OCI-LY1 (cell line): ENCODE measurements around the gene NOTO.

Source experiments
- H2AFZ ChIP-seq: fragments of 200-600 bp; sonication (generic), shearing (Covaris generic); 2 replicates; pipeline ENCODE4 v1.6.0; 2014; ENCODE audit warnings: antibody characterized with exemption, mild to moderate bottlenecking, low read length
- H3F3A ChIP-seq: fragments of 200-600 bp; sonication (generic), shearing (Covaris generic); 2 replicates; pipeline ENCODE4 v1.6.0; 2014; ENCODE audit warnings: mild to moderate bottlenecking, antibody characterized with exemption, low read length, moderate library complexity; ENCODE audit not compliant: insufficient read depth
- H3K27ac ChIP-seq: fragments of 200-600 bp; sonication (generic); 2 replicates; pipeline ENCODE4 v1.5.1; 2014; ENCODE audit warnings: low read length, mixed run types, mild to moderate bottlenecking, low read depth; ENCODE audit not compliant: poor library complexity, severe bottlenecking
- H3K27me3 ChIP-seq: fragments of 200-600 bp; sonication (generic); 2 replicates; pipeline ENCODE4 v1.6.0; 2014; ENCODE audit warnings: antibody characterized with exemption, mild to moderate bottlenecking, low read length, moderate library complexity; ENCODE audit not compliant: insufficient read depth
- H3K36me3 ChIP-seq: fragments of 200-600 bp; sonication (generic); 2 replicates; pipeline ENCODE4 v1.6.1; 2014; ENCODE audit warnings: mild to moderate bottlenecking, antibody characterized with exemption, low read length, moderate library complexity, mixed read lengths; ENCODE audit not compliant: insufficient read depth
- H3K4me1 ChIP-seq: fragments of 200-600 bp; sonication (generic); 2 replicates; pipeline ENCODE4 v1.5.1; 2014; ENCODE audit warnings: mild to moderate bottlenecking, low read length, moderate library complexity; ENCODE audit not compliant: insufficient read depth, severe bottlenecking
- H3K4me2 ChIP-seq: fragments of 200-600 bp; sonication (generic), shearing (Covaris generic); 2 replicates; pipeline ENCODE4 v1.6.1; 2014; ENCODE audit warnings: low read length
- H3K4me3 ChIP-seq: fragments of 200-600 bp; sonication (generic); 2 replicates; pipeline ENCODE4 v1.5.1; 2014; ENCODE audit warnings: low read length, low read depth, mild to moderate bottlenecking, mixed read lengths; ENCODE audit not compliant: poor library complexity, severe bottlenecking
- H3K79me2 ChIP-seq: fragments of 200-600 bp; shearing (Covaris generic); 2 replicates; pipeline ENCODE4 v1.6.1; 2016; ENCODE audit warnings: mixed run types, low read length, mixed read lengths; ENCODE audit not compliant: insufficient read depth
- H3K9ac ChIP-seq: fragments of 200-600 bp; sonication (generic), shearing (Covaris generic); 2 replicates; pipeline ENCODE4 v1.6.1; 2014; ENCODE audit warnings: mild to moderate bottlenecking, low read length, mixed read lengths
- H3K9me2 ChIP-seq: fragments of 200-600 bp; sonication (generic), shearing (Covaris generic); 2 replicates; pipeline ENCODE4 v1.6.1; 2014; ENCODE audit warnings: low read depth, mild to moderate bottlenecking, low read length, mixed read lengths
- H3K9me3 ChIP-seq: fragments of 200-600 bp; shearing (Covaris generic); 2 replicates; pipeline ENCODE4 v1.6.1; 2014; ENCODE audit warnings: low read length, mixed read lengths
- H4K20me1 ChIP-seq: fragments of 200-600 bp; sonication (generic), shearing (Covaris generic); 2 replicates; pipeline ENCODE4 v1.6.0; 2016; ENCODE audit warnings: mild to moderate bottlenecking, low read length; ENCODE audit not compliant: insufficient read depth
- CTCF ChIP-seq: fragments of 200-600 bp; sonication (generic), shearing (Covaris generic); IDR thresholded peaks from 2 replicates; pipeline ENCODE4 v1.5.1; 2017; ENCODE audit warnings: mild to moderate bottlenecking, antibody characterized with exemption, low read length, moderate library complexity, mixed read lengths
- EZH2 ChIP-seq: fragments of 200-600 bp; sonication (generic), shearing (Covaris generic); IDR thresholded peaks from 2 replicates; pipeline ENCODE4 v1.8.0; 2017; ENCODE audit warnings: borderline replicate concordance, mixed run types, mild to moderate bottlenecking, antibody characterized with exemption, low read length, moderate library complexity, mixed read lengths

Gene NOTO

DNA sequence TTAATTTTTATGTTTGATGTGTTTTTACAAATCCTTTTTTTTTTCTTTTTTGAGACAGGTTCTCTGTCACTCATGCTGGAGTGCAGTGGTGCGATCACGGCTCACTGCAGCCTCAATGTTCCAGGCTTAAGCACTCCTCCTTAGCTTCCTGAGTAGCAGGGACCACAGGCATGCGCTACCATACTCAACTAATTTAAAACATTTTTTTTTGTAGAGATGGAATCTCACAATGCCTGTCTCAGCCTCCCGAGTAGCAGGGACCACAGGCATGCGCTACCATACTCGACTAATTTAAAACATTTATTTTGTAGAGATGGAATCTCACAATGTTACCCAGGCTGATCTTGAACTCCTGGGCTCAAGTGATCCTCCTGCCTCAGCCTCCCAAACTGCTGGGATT lies 3.2 kb downstream of the NOTO start:
- Histone ChIP-seq H3K4me1 (no peaks in the 10 kb centered on the region), H3K9me2 (no peaks in the 10 kb centered on the region), H3K4me3 (no peak overlapping the region), H4K20me1 (no peaks in the 10 kb centered on the region), H2AFZ (no peak overlapping the region), H3K79me2 (no peaks in the 10 kb centered on the region), H3K4me2 (no peak overlapping the region), H3K9ac (no peak overlapping the region), H3F3A (no peaks in the 10 kb centered on the region), H3K36me3 (no peaks in the 10 kb centered on the region), H3K27ac (no peak overlapping the region), H3K9me3 (no peaks in the 10 kb centered on the region), H3K27me3 (0 out of 2 replicates have a peak, but pooled peaks cover 2% of the 10 kb centered on the region)
- TF ChIP-seq EZH2 = no peak

DNA sequence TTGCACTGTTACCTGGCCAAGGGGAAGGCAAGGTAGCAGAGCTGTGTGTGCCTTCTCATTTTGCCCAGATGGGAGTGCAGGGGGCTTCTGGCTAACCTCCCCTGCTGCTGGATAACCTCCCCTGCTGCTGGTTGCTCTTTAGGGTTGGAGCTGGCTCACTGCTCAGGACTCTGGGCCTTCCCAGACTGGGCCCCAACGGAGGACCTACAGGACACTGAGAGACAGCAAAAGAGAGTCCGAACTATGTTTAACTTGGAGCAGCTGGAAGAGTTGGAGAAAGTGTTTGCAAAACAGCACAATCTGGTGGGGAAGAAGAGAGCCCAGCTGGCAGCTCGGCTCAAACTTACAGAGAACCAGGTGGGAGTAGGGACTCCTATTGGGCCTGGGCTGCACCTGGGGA lies 5.9 kb downstream of the NOTO start:
- Histone ChIP-seq H3K9me2 (no peaks in the 10 kb centered on the region), H3K36me3 (no peaks in the 10 kb centered on the region), H4K20me1 (no peaks in the 10 kb centered on the region), H3K27me3 (0 out of 2 replicates have a peak, but pooled peaks cover 2% of the 10 kb centered on the region), H3K4me1 (peaks cover 7% of the 10 kb centered on the region), H3F3A (no peaks in the 10 kb centered on the region), H3K9me3 (no peaks in the 10 kb centered on the region), H3K9ac (no peak overlapping the region), H3K4me3 (no peak overlapping the region), H2AFZ (no peak overlapping the region), H3K27ac (no peak overlapping the region), H3K79me2 (no peaks in the 10 kb centered on the region), H3K4me2 (no peak overlapping the region)
- no peak for TF ChIP-seq CTCF

DNA sequence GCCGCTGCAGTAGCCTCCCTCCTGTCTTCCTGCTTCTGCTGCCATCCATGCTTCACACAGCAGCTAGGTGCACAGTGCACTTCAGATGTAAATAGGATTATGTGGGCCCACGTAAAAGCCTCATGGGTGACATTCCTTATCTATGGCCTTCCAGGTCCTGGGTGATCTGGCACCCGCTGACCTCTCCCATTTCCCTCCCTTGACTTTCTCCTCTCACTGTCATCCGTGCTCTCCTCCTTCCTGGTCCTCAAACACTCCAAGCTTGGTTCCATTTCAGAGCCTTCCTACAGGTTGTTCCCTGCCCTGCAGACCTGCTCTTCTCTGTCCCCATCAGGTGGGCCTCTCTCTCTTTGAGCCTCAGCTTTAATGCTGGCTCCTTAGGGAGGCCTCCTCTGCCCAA lies 7.6 kb downstream of the NOTO start:
- Histone ChIP-seq H3K9ac (no peak overlapping the region), H3K9me3 (no peaks in the 10 kb centered on the region), H3K36me3 (no peaks in the 10 kb centered on the region), H2AFZ (no peak overlapping the region), H3K79me2 (peaks cover 6% of the 10 kb centered on the region), H3K9me2 (no peaks in the 10 kb centered on the region), H3K4me3 (no peak overlapping the region), H3K4me1 (peaks cover 19% of the 10 kb centered on the region), H3K4me2 (no peak overlapping the region), H3K27ac (no peak overlapping the region), H4K20me1 (no peaks in the 10 kb centered on the region), H3K27me3 (0 out of 2 replicates have a peak, but pooled peaks cover 2% of the 10 kb centered on the region), H3F3A (no peaks in the 10 kb centered on the region)
- no peak for TF ChIP-seq EZH2
- TF ChIP-seq CTCF = no peak

DNA sequence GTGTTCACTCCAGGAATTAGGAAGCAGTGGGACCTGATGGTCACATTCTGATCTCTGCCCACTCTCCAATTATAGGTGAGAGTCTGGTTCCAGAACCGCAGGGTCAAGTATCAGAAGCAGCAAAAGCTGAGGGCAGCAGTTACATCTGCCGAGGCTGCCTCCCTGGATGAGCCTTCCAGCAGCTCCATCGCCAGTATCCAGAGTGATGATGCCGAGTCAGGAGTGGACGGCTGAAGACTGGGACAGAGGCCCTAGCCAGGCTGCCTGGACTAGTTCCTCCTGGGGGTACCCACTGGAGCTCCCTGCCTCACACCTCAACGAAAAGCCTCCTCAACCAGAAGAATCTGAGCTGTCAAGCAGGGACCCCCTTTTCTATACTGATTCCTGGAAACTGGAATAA lies 8.3 kb downstream of the NOTO start:
- Histone ChIP-seq H4K20me1 (no peaks in the 10 kb centered on the region), H3K27ac (no peak overlapping the region), H3K9me2 (no peaks in the 10 kb centered on the region), H3K4me2 (no peak overlapping the region), H3K36me3 (no peaks in the 10 kb centered on the region), H2AFZ (no peak overlapping the region), H3K4me3 (no peak overlapping the region), H3F3A (no peaks in the 10 kb centered on the region), H3K9ac (no peak overlapping the region), H3K4me1 (peaks cover 26% of the 10 kb centered on the region), H3K79me2 (peaks cover 8% of the 10 kb centered on the region), H3K27me3 (0 out of 2 replicates have a peak, but pooled peaks cover 2% of the 10 kb centered on the region), H3K9me3 (no peaks in the 10 kb centered on the region)
- no peak for TF ChIP-seq CTCF
- no peak for TF ChIP-seq EZH2
